Stimulated activated CD4-positive, alpha-beta T cell treated with anti-CD3 and anti-CD28 coated beads, Interleukin-1b, Interleukin-23, amount 100 ng/mL, for 4 hours (primary cell): ENCODE results near the gene C11orf21.

Experiments used
- DNase-seq, 2 donors: peaks; one replicate each; pipeline ENCODE4 v3.0.0-alpha.2; 2020; ENCODE audit warnings: low read depth in 2 of 2

The C11orf21 gene

DNA sequence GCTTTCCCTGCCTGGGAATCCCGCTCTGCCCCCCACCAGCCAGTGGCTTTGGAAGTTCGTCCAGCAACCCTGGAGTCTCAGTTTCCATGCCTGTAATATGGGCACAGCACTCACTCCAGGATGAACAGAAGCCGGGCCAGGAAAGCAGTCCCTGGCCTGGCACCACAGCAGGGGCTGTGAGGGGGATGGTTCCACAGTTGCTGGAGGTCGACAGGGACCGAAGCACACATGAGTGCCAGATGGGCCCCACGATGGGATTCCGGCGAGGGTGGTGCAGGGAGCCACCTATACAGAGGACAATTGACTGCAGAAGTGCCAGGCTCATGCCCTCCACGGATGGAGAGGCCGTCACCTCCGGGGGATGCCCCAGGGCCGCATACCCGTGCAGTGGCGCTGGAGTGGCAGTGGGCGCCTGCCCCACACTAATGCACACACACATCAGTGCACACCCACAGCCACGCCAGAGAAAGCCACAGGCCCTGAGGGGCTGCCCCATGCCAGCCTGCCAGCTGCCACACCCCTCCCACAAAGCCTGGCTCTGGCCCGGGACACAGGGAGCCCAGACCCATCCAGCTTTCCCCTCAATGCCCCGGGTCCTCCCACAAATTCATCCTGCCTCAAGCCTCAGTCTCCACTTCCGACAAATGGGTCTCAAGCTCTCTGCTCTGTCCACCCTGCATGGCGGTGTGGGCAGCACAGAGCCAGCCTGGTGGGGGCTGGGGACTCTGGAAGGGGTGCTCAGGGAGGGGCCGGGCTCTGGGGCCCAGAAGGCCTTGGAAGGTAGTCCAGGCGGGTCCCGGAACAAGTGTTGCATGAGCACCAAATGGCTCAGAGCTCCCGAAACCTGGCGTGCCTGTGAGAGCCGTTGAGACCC, 41.0 kb downstream of the C11orf21 start:
- no peak for DNase-seq

DNA sequence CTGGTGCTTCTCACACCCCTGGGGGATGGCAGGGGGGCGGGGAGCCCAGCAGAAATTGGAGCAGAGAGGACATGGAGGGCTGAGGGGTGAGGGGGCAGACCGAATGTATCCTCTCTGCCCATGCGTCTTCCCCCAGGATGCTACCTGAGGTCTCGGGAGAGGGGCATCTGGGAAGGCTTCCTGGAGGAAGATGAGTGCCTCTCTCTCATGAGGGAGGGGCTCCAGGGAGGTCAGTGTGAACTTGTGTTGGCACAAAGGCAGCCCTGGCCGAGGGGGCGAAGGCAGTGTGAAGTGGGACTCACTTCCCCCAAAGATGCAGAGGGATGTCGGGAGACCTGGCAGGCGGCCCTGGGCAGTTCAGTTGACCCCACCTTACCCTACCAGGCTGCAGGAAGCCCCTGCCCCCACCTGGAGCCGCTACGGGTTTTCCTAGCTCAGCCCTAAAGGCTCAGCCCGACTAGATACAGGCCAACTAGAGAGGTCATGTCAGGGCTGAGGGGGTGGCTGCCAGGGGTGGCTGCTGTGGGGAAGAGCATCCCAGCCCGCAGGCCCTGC, 41.7 kb downstream of the C11orf21 start:
- no peak for DNase-seq

DNA sequence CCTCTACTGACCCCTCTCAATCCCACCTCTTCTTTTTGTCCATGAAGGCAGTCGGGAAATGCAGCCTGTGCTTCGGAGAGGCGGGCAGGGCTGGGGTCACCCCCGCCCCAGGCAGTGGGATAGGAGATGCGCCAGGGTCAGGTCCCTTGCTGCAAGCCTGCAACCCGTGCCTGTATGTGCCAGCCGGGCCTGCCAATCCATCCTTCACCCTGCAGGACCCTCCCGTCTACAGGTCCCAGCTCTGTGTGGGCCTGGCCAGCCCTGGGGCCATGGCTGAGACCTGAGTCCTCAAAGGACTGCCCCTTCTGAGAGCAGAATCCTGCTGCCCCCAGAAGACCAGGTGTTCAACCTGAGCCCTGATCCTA, 42.3 kb downstream of the C11orf21 start:
- no peak for DNase-seq

DNA sequence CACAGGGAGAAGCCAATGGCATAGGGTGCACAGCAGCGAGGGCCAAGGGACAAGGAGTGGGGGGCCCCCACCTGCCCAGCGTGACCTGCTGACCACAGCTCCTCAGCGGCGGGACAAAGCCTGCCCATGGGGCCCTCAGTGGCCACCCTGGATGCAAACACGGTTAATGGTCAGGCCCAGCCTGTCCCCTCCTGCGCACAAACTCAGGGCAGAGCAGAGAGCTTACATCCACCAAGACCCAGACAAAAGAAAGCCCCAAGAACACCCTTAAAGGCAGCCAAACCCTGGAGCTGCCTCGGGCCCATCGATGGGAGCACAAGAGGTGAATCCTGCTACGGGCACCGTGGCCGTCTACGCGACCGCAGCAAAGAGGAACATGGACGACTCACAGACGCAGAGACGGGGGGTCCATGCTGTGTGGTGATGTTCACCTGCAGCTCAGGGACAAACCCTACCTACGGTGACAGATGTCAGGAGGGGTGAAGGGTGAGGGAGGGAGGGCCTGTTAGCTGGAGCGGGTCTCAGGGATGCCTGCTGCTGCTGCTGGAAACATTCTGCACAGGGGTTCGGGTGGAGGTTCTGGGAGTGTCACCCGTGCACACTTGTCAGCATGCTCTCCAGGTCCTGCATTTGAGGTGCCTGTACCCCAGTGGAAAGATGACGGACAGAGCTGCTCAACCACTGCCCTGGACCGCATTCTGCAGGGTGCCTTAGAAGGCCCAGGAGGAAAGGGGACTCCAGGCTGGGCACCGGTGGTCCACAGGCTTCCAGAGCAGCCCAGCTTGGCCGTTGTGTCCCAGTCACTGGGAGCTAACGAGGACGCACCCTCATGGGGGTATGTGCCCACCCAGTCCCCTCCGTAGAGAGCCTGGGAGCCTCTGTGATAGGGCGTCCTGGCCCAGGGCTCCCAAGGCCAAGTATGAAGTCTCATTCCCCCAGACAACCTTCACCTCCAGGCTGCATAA, 42.9 kb downstream of the C11orf21 start:
- no peak for DNase-seq

DNA sequence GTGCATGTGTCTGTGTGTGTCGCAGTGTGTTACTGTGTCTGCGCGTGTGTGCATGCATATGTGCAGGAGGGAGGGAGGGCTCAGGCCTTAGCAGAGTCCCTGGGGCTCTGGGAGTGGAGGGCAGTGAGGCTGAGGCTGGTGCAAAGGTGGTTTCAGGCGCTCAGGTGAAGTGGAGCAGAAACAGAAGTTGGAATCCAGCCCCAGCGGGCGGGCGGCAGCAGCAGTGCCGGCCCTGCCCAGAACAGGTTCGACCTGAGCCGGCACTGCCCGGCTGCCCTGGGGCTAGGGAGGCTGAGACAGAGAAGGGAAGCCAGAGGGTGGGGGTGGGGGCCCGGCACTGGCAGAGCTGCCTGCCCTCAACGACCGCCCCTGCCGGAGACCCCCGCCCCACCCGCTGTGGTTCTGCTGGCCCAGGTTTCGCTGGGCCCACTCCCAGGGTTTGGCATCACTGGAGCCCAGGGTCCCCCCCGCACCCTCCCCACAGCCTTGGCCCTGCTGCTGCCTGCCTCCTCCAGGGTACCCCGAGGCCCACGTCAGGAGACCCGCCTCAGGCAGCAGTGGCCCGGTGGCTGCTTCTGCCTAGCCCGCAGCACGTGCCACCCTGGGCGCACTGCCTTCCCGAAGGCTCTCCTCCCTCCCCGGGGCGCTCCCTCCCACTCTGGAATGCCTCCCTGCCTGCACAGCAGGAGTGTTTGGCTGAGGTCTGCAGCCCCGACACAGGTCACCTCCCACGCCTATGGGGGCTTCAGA, 44.6 kb downstream of the C11orf21 start:
- DNase-seq, result no peak

DNA sequence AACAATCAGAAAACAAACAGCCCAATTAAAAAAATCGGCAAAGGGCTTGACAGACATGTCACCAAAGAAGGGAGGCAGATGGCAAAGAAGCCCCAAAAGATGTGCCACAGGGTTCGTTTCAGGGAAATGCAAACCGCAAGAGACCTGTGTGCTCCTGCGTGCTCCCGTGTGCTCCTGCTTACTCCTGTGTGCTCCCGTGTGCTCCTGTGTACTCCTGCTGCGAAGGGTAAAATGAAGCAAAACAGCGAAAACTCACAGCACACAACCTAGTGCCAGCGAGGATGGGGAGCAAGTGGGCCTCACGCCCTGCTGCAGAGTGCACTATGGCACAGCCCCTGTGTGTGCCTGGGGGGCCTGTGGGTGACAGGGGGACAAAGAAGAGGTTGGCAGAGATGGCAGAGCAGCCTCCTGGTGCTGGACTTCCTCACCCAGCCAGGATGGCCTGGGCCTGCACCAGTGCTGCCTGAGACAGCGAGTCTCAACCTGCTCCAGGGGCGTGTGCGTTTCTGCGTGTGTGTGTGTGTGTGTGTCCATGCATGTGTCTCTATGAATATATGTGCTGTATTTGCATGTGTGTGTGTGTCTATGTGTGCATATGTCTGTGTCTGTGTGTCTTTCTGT, 45.3 kb downstream of the C11orf21 start:
- DNase-seq, result no peak

DNA sequence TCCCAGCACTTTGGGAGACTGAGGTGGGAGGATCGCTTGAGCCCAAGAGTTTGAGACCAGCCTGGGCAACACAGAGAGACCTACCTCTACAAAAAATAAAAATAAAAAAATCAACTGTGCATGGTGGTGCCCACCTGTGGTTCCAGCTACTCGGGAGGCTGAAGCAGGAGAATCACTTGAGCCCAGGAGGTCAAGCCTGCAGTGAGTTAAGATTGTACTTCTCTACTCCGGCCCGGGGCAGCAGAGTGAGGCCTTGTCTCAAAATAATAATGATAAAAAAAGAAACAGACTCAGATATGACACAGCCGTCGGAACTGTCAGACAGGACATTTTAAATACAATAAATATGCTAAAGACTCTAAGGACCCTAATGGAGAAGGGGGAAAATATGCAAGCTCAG, 49.7 kb downstream of the C11orf21 start:
- DNase-seq, result no peak

DNA sequence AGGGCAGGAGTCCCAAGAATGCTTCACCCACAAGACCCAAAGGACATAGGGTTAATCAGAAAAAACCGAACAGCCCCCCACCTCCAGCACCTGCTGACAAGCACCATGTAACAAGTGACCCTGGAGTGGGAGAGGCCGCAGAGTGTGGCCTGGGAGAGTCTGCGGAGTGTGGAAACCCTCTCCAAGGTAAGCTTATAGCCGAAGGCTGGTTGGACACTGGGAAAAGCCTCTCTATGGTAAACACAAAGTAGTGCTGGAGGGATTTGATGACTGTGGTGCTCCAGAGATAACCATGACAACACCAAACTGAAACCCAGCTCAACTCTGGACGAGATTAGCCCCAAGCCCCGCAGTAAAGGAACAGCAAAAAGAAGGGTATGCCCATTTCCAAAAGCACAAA, 50.6 kb downstream of the C11orf21 start:
- DNase-seq, result no peak

DNA sequence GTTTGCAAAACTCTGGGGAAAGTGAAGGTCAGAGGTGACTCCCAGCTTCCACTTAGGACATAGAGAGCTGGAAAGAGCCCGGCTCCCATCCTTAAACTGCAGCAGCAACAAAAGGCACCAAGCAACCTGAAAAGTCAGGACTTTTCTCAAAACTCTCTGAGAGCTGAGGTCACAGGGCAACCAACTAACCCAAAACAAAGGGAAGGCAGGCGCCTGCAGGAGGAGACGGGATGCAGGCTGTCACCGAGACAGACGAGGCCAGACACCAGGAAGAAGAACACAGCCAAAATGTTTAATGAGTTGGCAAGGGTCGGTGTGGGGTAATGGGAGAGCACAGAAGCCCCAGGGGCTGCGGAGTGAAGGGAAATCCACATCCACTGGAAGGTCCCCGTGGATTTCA, 51.2 kb downstream of the C11orf21 start:
- no peak for DNase-seq

DNA sequence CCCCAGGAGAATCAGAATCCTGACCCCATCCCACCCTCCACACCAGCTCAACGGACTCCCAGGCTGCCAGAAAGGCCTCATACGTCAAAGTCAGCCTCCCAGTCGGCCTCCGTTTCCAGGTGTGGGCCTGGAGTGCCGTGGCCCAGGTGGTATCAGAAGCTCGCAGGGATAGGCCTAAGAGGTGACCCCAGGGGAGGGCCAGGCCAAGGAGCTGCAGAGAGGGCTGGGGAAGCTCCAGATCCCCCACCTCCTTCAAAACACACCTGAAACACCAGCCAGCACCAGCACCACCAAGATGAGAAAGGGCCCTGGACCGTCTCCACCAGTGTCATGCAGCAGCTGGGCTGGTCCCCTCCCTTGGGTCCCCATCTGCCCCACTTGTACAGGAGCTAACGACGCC, 51.7 kb downstream of the C11orf21 start:
- no peak for DNase-seq

DNA sequence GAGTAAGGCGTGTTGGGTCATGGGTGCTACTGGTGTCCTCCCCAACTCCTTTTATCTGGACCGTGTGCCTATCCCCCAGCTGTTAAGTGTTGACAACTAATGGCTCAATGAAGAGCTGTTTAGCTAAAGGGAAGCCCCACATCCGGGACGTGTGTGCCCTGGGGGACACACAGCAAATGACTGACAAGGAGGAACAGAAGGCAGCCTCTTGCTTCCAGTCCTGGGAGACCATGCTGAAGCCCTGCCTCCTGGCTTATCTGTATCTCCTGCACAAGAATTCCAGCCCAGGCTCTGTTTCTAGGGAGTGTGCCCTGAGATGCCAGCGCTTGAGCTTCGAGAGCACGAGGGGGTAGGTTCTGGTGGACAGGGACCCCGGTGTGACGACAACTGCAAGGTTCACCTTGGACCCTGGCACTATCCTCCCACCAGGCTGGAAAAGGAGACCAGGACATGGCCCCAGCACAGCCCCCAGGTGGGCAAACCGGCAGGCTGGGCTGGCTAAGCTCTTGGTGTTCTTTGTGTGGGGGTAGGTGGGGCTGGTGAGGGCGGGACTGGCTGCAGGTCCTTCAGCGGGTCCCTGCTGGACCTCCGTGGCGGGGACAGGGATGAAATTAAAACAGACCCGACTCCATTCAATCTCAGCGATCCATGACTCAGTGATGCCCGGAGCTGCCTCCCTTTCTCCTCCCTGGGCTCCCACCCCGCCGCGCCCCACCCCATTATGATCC, 52.4 kb downstream of the C11orf21 start:
- no peak for DNase-seq

DNA sequence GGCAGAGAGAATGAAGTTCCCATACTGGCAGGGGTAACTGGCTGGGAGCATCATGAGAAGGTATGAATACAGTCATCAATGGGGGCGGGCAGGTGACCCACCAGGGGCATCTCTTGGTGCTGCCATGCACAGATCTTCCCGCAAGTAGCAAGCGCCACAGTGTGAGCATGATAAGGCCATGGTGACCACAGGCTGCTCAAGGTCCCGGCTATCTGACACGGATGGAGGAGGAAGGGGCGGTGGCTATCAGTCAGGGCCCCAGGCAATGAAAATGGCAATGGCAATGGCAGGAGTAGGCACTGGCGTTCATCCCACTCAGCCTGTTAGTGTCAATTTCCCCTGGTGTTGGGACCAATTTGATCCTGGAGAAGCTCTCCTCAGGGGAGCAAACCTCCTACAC, 53.0 kb downstream of the C11orf21 start:
- no peak for DNase-seq

DNA sequence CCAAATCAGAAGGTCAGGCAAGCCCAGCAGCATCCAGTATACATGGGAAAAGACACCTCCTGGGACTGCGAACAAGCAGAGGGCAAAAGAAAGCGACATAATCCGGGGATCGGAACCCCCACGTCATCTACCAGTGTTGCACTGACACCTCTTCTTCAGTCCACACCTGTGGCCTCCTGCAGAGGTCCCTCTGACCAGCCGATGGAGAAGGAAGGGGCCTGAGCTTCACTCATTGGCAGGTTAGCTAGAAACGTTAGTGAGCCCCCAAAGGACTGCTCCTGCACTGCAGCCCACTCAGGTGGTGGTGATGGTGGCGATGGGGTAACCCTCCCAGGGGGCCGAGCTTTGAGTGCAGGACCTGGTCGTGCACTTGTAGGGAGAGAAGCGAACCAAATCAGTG, 53.5 kb downstream of the C11orf21 start:
- no peak for DNase-seq

DNA sequence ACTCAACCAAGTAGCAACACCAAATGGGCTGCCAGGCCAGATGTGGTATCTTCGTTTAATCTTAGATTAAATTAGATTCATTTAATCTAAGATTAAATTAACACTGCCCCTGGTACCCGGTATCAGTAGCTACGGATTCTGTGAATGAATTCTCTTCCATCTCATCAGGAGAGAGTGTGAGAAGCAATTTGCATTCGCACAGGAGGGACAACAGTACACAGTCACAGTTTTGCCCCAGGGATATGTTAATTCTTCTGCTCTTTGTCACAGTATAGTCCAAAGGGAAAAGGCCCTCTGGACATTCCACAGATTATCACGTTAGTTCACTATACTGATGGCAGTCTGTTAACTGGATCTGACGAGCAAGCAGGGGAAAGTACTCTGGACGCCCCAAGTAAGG, 54.2 kb downstream of the C11orf21 start:
- DNase-seq, result no peak
